SK-N-SH treated with all-trans-retinoic acid at 6 μM for 48 hours (cell line): ENCODE measurements around the gene CCDC122.

Experiments
- ATAC-seq: fragments of 200-7000 bp; cut with Tn5 transposase; 3 replicates; pipeline ENCODE4 v1.9.1; 2020; ENCODE audit warnings: mild to moderate bottlenecking, moderate library complexity
- ARNTL ChIP-seq: fragments of 450-650 bp; formaldehyde crosslinking; IDR thresholded peaks from 2 replicates; pipeline ENCODE4 v1.5.0; 2020; ENCODE audit warnings: low read depth, mild to moderate bottlenecking, moderate library complexity, borderline replicate concordance
- BACH2 ChIP-seq: fragments of 250-450 bp; sonication (Bioruptor Pico); IDR thresholded peaks from 2 replicates; pipeline ENCODE4 v1.9.0; 2021; ENCODE audit warnings: mild to moderate bottlenecking, borderline replicate concordance
- CSDC2 ChIP-seq: fragments of 250-450 bp; sonication (Bioruptor Pico); IDR thresholded peaks from 2 replicates; pipeline ENCODE4 v1.5.0; 2020; ENCODE audit warnings: mild to moderate bottlenecking, moderate library complexity
- ESRRG ChIP-seq: fragments of 250-450 bp; sonication (Bioruptor Pico); IDR thresholded peaks from 2 replicates; pipeline ENCODE4 v1.6.1; 2021; ENCODE audit warnings: mild to moderate bottlenecking
- GLIS3 ChIP-seq: fragments of 250-450 bp; sonication (Bioruptor Pico); IDR thresholded peaks from 2 replicates; pipeline ENCODE4 v1.5.0; 2020; ENCODE audit warnings: mild to moderate bottlenecking, moderate library complexity
- ISL1 ChIP-seq: fragments of 250-450 bp; sonication (Bioruptor Pico); IDR thresholded peaks from 2 replicates; pipeline ENCODE4 v2.1.2; 2022; ENCODE audit warnings: mild to moderate bottlenecking, moderate library complexity
- OSR1 ChIP-seq: fragments of 250-450 bp; sonication (Bioruptor Pico); IDR thresholded peaks from 2 replicates; pipeline ENCODE4 v1.8.0; 2022; ENCODE audit warnings: moderate library complexity, mild to moderate bottlenecking, inconsistent platforms
- PPARA ChIP-seq: fragments of 250-450 bp; sonication (Bioruptor Pico); IDR thresholded peaks from 2 replicates; pipeline ENCODE4 v1.5.0; 2020; ENCODE audit warnings: mild to moderate bottlenecking, borderline replicate concordance
- RARB ChIP-seq: fragments of 250-450 bp; sonication (Bioruptor Pico); IDR thresholded peaks from 2 replicates; pipeline ENCODE4 v1.8.0; 2021; ENCODE audit warnings: mild to moderate bottlenecking, moderate library complexity
- SNAI2 ChIP-seq: fragments of 250-450 bp; sonication (Bioruptor Pico); IDR thresholded peaks from 2 replicates; pipeline ENCODE4 v1.5.0; 2020; ENCODE audit warnings: mild to moderate bottlenecking, moderate library complexity
- TCF4 ChIP-seq: fragments of 250-450 bp; sonication (Bioruptor Pico); IDR thresholded peaks from 2 replicates; pipeline ENCODE4 v1.8.0; 2021; ENCODE audit warnings: mild to moderate bottlenecking, moderate library complexity, borderline replicate concordance
- TOX ChIP-seq: fragments of 250-450 bp; sonication (Bioruptor Pico); IDR thresholded peaks from 2 replicates; pipeline ENCODE4 v1.8.0; 2021; ENCODE audit warnings: mild to moderate bottlenecking, moderate library complexity, borderline replicate concordance
- ZFP3 ChIP-seq: fragments of 250-450 bp; sonication (Bioruptor Pico); IDR thresholded peaks from 2 replicates; pipeline ENCODE4 v1.5.0; 2020; ENCODE audit warnings: mild to moderate bottlenecking, moderate library complexity
- ZFP30 ChIP-seq: fragments of 450-650 bp; formaldehyde crosslinking; IDR thresholded peaks from 2 replicates; pipeline ENCODE4 v1.5.0; 2022; ENCODE audit warnings: mild to moderate bottlenecking, moderate library complexity
- ZNF565 ChIP-seq: fragments of 450-650 bp; formaldehyde crosslinking; conservative IDR thresholded peaks from 2 replicates; pipeline ENCODE4 v1.5.0; 2020; ENCODE audit warnings: low read depth, mild to moderate bottlenecking, moderate library complexity
- ZNF70 ChIP-seq: fragments of 450-650 bp; formaldehyde crosslinking; IDR thresholded peaks from 2 replicates; pipeline ENCODE4 v1.5.0; 2020; ENCODE audit warnings: mild to moderate bottlenecking, moderate library complexity
- ZNF8 ChIP-seq: fragments of 450-650 bp; formaldehyde crosslinking; IDR thresholded peaks from 2 replicates; pipeline ENCODE4 v1.5.0; 2020; ENCODE audit warnings: mild to moderate bottlenecking, moderate library complexity
- TF ChIP-seq, protein P1 (sequence below): fragments of 250-450 bp; sonication (Bioruptor Pico); IDR thresholded peaks from 2 replicates; pipeline ENCODE4 v1.5.1; 2021; ENCODE audit warnings: mild to moderate bottlenecking, moderate library complexity
- TF ChIP-seq, protein P2 (sequence below): fragments of 250-450 bp; sonication (Bioruptor Pico); IDR thresholded peaks from 2 replicates; pipeline ENCODE4 v1.5.0; 2020; ENCODE audit warnings: mild to moderate bottlenecking, moderate library complexity
- TF ChIP-seq, protein P3 (sequence below): fragments of 250-450 bp; sonication (Bioruptor Pico); IDR thresholded peaks from 2 replicates; pipeline ENCODE4 v1.8.0; 2021; ENCODE audit warnings: low read depth, mild to moderate bottlenecking, moderate library complexity, borderline replicate concordance
- TF ChIP-seq, protein P4 (sequence below): fragments of 250-450 bp; sonication (Bioruptor Pico); IDR thresholded peaks from 2 replicates; pipeline ENCODE4 v1.5.1; 2020; ENCODE audit warnings: low read depth, mild to moderate bottlenecking, moderate library complexity
- TF ChIP-seq, protein P5 (sequence below): fragments of 250-450 bp; sonication (Bioruptor Pico); IDR thresholded peaks from 2 replicates; pipeline ENCODE4 v1.8.0; 2020; ENCODE audit warnings: mild to moderate bottlenecking, moderate library complexity, borderline replicate concordance

Gene CCDC122

DNA sequence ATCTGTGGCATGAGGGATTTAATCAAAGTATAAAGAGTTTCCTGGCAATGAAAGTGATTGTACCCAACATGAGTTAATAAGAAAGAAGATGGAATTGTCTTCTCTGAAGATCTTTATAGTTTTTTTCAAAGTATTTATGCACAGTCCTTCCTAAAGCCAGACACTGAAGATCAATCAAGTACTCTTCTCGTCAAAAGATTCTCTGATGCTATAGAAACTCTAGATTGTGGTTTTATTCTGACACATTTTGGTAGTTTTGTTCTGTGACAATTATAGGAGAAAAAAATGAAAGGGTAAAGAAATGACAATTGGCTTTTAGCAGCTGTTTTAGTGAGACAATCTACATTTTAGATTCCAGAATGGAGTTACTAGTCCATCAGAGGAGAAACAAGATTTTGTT is 82.4 kb downstream of the CCDC122 start:
- ATAC-seq: no peak
- no peak for TF ChIP-seq ZFP30
- TF ChIP-seq, protein P1, sequence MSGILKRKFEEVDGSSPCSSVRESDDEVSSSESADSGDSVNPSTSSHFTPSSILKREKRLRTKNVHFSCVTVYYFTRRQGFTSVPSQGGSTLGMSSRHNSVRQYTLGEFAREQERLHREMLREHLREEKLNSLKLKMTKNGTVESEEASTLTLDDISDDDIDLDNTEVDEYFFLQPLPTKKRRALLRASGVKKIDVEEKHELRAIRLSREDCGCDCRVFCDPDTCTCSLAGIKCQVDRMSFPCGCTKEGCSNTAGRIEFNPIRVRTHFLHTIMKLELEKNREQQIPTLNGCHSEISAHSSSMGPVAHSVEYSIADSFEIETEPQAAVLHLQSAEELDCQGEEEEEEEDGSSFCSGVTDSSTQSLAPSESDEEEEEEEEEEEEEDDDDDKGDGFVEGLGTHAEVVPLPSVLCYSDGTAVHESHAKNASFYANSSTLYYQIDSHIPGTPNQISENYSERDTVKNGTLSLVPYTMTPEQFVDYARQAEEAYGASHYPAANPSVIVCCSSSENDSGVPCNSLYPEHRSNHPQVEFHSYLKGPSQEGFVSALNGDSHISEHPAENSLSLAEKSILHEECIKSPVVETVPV (CRISPR knock-in tag): no peak
- TF ChIP-seq ESRRG (CRISPR knock-in tag): no peak
- TF ChIP-seq, protein P2, sequence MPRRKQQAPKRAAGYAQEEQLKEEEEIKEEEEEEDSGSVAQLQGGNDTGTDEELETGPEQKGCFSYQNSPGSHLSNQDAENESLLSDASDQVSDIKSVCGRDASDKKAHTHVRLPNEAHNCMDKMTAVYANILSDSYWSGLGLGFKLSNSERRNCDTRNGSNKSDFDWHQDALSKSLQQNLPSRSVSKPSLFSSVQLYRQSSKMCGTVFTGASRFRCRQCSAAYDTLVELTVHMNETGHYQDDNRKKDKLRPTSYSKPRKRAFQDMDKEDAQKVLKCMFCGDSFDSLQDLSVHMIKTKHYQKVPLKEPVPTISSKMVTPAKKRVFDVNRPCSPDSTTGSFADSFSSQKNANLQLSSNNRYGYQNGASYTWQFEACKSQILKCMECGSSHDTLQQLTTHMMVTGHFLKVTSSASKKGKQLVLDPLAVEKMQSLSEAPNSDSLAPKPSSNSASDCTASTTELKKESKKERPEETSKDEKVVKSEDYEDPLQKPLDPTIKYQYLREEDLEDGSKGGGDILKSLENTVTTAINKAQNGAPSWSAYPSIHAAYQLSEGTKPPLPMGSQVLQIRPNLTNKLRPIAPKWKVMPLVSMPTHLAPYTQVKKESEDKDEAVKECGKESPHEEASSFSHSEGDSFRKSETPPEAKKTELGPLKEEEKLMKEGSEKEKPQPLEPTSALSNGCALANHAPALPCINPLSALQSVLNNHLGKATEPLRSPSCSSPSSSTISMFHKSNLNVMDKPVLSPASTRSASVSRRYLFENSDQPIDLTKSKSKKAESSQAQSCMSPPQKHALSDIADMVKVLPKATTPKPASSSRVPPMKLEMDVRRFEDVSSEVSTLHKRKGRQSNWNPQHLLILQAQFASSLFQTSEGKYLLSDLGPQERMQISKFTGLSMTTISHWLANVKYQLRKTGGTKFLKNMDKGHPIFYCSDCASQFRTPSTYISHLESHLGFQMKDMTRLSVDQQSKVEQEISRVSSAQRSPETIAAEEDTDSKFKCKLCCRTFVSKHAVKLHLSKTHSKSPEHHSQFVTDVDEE (CRISPR knock-in tag): no peak
- TF ChIP-seq SNAI2 (CRISPR knock-in tag): no peak
- TF ChIP-seq, protein P3, sequence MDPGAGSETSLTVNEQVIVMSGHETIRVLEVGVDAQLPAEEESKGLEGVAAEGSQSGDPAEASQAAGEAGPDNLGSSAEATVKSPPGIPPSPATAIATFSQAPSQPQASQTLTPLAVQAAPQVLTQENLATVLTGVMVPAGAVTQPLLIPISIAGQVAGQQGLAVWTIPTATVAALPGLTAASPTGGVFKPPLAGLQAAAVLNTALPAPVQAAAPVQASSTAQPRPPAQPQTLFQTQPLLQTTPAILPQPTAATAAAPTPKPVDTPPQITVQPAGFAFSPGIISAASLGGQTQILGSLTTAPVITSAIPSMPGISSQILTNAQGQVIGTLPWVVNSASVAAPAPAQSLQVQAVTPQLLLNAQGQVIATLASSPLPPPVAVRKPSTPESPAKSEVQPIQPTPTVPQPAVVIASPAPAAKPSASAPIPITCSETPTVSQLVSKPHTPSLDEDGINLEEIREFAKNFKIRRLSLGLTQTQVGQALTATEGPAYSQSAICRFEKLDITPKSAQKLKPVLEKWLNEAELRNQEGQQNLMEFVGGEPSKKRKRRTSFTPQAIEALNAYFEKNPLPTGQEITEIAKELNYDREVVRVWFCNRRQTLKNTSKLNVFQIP (CRISPR knock-in tag): no peak
- TF ChIP-seq PPARA (CRISPR knock-in tag): no peak
- TF ChIP-seq ZNF565 (CRISPR knock-in tag): no peak
- TF ChIP-seq OSR1 (CRISPR knock-in tag): no peak
- TF ChIP-seq ARNTL: no peak
- TF ChIP-seq TCF4 (CRISPR knock-in tag): no peak
- no peak for TF ChIP-seq ZNF8 (CRISPR knock-in tag)
- TF ChIP-seq ISL1 (CRISPR knock-in tag): no peak
- TF ChIP-seq RARB (CRISPR knock-in tag): no peak
- TF ChIP-seq ZFP3 (CRISPR knock-in tag): no peak
- TF ChIP-seq, protein P4, sequence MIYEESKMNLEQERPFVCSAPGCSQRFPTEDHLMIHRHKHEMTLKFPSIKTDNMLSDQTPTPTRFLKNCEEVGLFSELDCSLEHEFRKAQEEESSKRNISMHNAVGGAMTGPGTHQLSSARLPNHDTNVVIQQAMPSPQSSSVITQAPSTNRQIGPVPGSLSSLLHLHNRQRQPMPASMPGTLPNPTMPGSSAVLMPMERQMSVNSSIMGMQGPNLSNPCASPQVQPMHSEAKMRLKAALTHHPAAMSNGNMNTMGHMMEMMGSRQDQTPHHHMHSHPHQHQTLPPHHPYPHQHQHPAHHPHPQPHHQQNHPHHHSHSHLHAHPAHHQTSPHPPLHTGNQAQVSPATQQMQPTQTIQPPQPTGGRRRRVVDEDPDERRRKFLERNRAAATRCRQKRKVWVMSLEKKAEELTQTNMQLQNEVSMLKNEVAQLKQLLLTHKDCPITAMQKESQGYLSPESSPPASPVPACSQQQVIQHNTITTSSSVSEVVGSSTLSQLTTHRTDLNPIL (CRISPR knock-in tag): no peak

DNA sequence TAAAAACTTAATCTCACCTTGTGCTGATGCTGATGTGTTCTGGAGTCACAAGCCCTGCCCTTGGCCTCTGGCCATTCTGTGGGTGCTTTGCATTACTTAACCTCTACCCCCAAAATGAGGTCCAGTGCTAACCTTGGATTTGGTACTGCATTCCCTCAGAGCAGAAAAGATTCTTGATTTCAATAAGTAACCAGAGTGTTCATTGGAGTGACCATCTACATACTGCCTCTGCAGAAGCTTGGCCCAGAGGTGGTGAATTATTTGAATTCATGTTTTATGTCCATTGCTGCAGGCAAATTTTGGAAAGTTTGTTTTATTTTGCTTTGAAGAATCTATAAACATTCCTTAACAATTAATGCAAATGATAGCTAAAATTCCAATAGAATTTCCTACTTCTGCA is 85.1 kb downstream of the CCDC122 start:
- no peak for ATAC-seq
- TF ChIP-seq ARNTL: no peak
- TF ChIP-seq RARB (CRISPR knock-in tag): no peak
- TF ChIP-seq GLIS3 (CRISPR knock-in tag): no peak
- TF ChIP-seq PPARA (CRISPR knock-in tag): no peak
- TF ChIP-seq, protein P5, sequence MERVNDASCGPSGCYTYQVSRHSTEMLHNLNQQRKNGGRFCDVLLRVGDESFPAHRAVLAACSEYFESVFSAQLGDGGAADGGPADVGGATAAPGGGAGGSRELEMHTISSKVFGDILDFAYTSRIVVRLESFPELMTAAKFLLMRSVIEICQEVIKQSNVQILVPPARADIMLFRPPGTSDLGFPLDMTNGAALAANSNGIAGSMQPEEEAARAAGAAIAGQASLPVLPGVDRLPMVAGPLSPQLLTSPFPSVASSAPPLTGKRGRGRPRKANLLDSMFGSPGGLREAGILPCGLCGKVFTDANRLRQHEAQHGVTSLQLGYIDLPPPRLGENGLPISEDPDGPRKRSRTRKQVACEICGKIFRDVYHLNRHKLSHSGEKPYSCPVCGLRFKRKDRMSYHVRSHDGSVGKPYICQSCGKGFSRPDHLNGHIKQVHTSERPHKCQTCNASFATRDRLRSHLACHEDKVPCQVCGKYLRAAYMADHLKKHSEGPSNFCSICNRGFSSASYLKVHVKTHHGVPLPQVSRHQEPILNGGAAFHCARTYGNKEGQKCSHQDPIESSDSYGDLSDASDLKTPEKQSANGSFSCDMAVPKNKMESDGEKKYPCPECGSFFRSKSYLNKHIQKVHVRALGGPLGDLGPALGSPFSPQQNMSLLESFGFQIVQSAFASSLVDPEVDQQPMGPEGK (CRISPR knock-in tag): no peak
- TF ChIP-seq ZNF70 (CRISPR knock-in tag): no peak
- TF ChIP-seq, protein P2 (CRISPR knock-in tag): no peak
- no peak for TF ChIP-seq ZFP30
- TF ChIP-seq ZNF8 (CRISPR knock-in tag): no peak
- no peak for TF ChIP-seq BACH2 (CRISPR knock-in tag)
- TF ChIP-seq ZFP3 (CRISPR knock-in tag): no peak
- TF ChIP-seq TOX (CRISPR knock-in tag): no peak
- TF ChIP-seq, protein P1 (CRISPR knock-in tag): no peak
- TF ChIP-seq CSDC2 (CRISPR knock-in tag): no peak
- TF ChIP-seq ISL1 (CRISPR knock-in tag): no peak
- no peak for TF ChIP-seq SNAI2 (CRISPR knock-in tag)
